HepG2 (cell line): Measurements from ENCODE around the gene CAV3. TPM values are rescaled to one million over a fixed set of nuclear protein-coding genes. Genes with fewer than 3 reads are reported as not detected.
A peak's percentile ranks its signal among the peaks of the same experiment; 100 is the strongest.

Source experiments
- AKNA ChIP-seq: sonication (generic); formaldehyde crosslinking; IDR thresholded peaks from 2 replicates; pipeline ENCODE4 v1.4.0; 2020; ENCODE audit warnings: missing genetic modification reagents, borderline replicate concordance
- ARID2 ChIP-seq: sonication (generic); formaldehyde crosslinking; IDR thresholded peaks from 2 replicates; pipeline ENCODE4 v1.8.1; 2022; ENCODE audit warnings: mild to moderate bottlenecking, missing genetic modification reagents, borderline replicate concordance
- GTF3A ChIP-seq: sonication (generic); formaldehyde crosslinking; conservative IDR thresholded peaks from 2 replicates; pipeline ENCODE4 v1.4.0; 2020; ENCODE audit warnings: mild to moderate bottlenecking, missing genetic modification reagents
- IRF1 ChIP-seq: sonication (generic); formaldehyde crosslinking; IDR thresholded peaks from 2 replicates; pipeline ENCODE4 v1.4.0; 2020; ENCODE audit warnings: low read depth, mild to moderate bottlenecking, missing genetic modification reagents
- LRRFIP1 ChIP-seq: sonication (generic); formaldehyde crosslinking; conservative IDR thresholded peaks from 2 replicates; pipeline ENCODE4 v1.4.0; 2020; ENCODE audit warnings: missing genetic modification reagents
- MYC ChIP-seq: sonication (generic); formaldehyde crosslinking; IDR thresholded peaks from 2 replicates; pipeline ENCODE4 v1.9.0; 2021; ENCODE audit warnings: missing genetic modification reagents, borderline replicate concordance
- NFE2L2 ChIP-seq: fragments of 150-350 bp; IDR thresholded peaks from 2 replicates; pipeline ENCODE4 v1.6.1; 2014; ENCODE audit warnings: low read length
- POGK ChIP-seq: sonication (generic); formaldehyde crosslinking; conservative IDR thresholded peaks from 2 replicates; pipeline ENCODE4 v1.8.0; 2022; ENCODE audit warnings: mild to moderate bottlenecking, moderate library complexity, missing genetic modification reagents
- REXO4 ChIP-seq: sonication (generic); formaldehyde crosslinking; IDR thresholded peaks from 2 replicates; pipeline ENCODE4 v1.8.0; 2022; ENCODE audit warnings: missing genetic modification reagents, mild to moderate bottlenecking, borderline replicate concordance
- SCMH1 ChIP-seq: sonication (generic); formaldehyde crosslinking; IDR thresholded peaks from 2 replicates; pipeline ENCODE4 v1.9.0; 2021; ENCODE audit warnings: missing genetic modification reagents, mild to moderate bottlenecking, borderline replicate concordance
- SMYD3 ChIP-seq: sonication (generic); formaldehyde crosslinking; IDR thresholded peaks from 2 replicates; pipeline ENCODE4 v1.8.1; 2023; ENCODE audit warnings: mild to moderate bottlenecking, missing genetic modification reagents
- THRA ChIP-seq: sonication (generic); formaldehyde crosslinking; IDR thresholded peaks from 2 replicates; pipeline ENCODE4 v1.4.0; 2020; ENCODE audit warnings: missing genetic modification reagents, borderline replicate concordance
- ZNF326 ChIP-seq: sonication (generic); formaldehyde crosslinking; IDR thresholded peaks from 2 replicates; pipeline ENCODE4 v1.4.0; 2020; ENCODE audit warnings: missing genetic modification reagents, borderline replicate concordance
- ZNF44 ChIP-seq: sonication (generic); formaldehyde crosslinking; IDR thresholded peaks from 2 replicates; pipeline ENCODE4 v1.5.1; 2020; ENCODE audit warnings: mild to moderate bottlenecking, missing genetic modification reagents
- ZNF580 ChIP-seq: IDR thresholded peaks from 2 replicates; pipeline ENCODE4 v1.6.1; 2016; ENCODE audit warnings: low read depth, borderline replicate concordance
- ZNF713 ChIP-seq: sonication (generic); formaldehyde crosslinking; IDR thresholded peaks from 2 replicates; pipeline ENCODE4 v1.4.0; 2020; ENCODE audit warnings: mild to moderate bottlenecking, missing genetic modification reagents
- polyA plus RNA-seq, 8 experiments: library from polyadenylated mRNA; depleted of rRNA in 3 of 8; stranded (reverse) in 7 of 8; unstranded in 1 of 8; fragments of >200 nt; fragmentation: Illumina TruSeq in 4 of 8; extraction: Trizol in 4 of 8; gene quantifications; 2 replicates each; pipeline versions ENCODE4 v1.2.1 to v1.2.3, GENCODE V29; 2011 to 2016; ENCODE audit warnings: low read depth in 4 of 8, missing spikeins in 1 of 8, mixed read lengths in 1 of 8; ENCODE audit not compliant: insufficient read depth in 1 of 8
- total RNA-seq, 5 experiments: library from RNA; depleted of rRNA; stranded (reverse); fragments of >200 nt; fragmentation: Illumina TruSeq; extraction: Trizol; gene quantifications; 2 replicates each; pipeline ENCODE4 v1.2.3, GENCODE V29; 2016; ENCODE audit warnings: low read depth in 1 of 5

CAV3 gene
- total and polyA plus RNA-seq, 2 of the 13 experiments (the other 11 are each of a cell fraction or from before 2014, with no cell fraction given), result not detected

GRCh38 chr3:8769088-8769822, 35.7 kb downstream of the CAV3 start, which contains the start of gene OXTR (continued):
- TF ChIP-seq POGK (CRISPR knock-in tag), result 0 out of 2 replicates have a peak, but pooled peaks have one; percentile 26
- no peak for TF ChIP-seq MYC (CRISPR knock-in tag)
- TF ChIP-seq SMYD3 (CRISPR knock-in tag), result no peak
- TF ChIP-seq ARID2 (CRISPR knock-in tag), result 0 out of 2 replicates have a peak, but pooled peaks have one; percentile 25
- no peak for TF ChIP-seq ZNF713
- TF ChIP-seq ZNF326 (CRISPR knock-in tag), result no peak
- no peak for TF ChIP-seq SCMH1 (CRISPR knock-in tag)
- no peak for TF ChIP-seq THRA
- no peak for TF ChIP-seq LRRFIP1
- no peak for TF ChIP-seq ZNF44 (CRISPR knock-in tag)
- no peak for TF ChIP-seq REXO4
- TF ChIP-seq IRF1 (CRISPR knock-in tag), result no peak
- peak; percentile 70; the same call in 1 of the 2 replicates for TF ChIP-seq ZNF580 (CRISPR knock-in tag)
- no peak for TF ChIP-seq AKNA
- no peak for TF ChIP-seq GTF3A (CRISPR knock-in tag)
- TF ChIP-seq NFE2L2, result no peak
